H1 (cell line): ENCODE results near the gene CBL. TPM values are rescaled to one million over a fixed set of nuclear protein-coding genes. Genes with fewer than 3 reads are reported as not detected.

Source experiments
- CTCF ChIA-PET: fragments of 300-600 bp; sonication (Branson Sonifier 250); formaldehyde crosslinking; loops from one replicate; lab custom pipeline; 2021; ENCODE audit not compliant: partially characterized antibody; lab: Charles Lee
- POLR2A ChIA-PET: fragments of 300-600 bp; sonication (Branson Sonifier 250); formaldehyde crosslinking; loops from one replicate; lab custom pipeline; 2021; ENCODE audit warnings: inconsistent platforms; ENCODE audit not compliant: partially characterized antibody; lab: Charles Lee
- DNase-seq, 2 experiments: peaks; one replicate each; pipeline versions ENCODE4 v3.0.0 to v3.0.0-alpha.2; 2010 to 2022; ENCODE audit warnings: low spot score in 2 of 2, low read depth in 1 of 2, mixed read lengths in 1 of 2
- FAIRE-seq: peaks from 2 replicates; lab custom pipeline; 2011; peaks lifted over from hg19 to GRCh38; lab: Jason Lieb, UNC
- H2AFZ ChIP-seq: 2 replicates; pipeline ENCODE4 v1.8.1; 2012; ENCODE audit warnings: low read length, inconsistent platforms
- H2AK5ac ChIP-seq: 2 replicates; pipeline ENCODE4 v1.6.1; 2013; ENCODE audit warnings: low read depth, low read length
- H2BK120ac ChIP-seq: replicated peaks from 2 replicates; pipeline ENCODE3; 2013; ENCODE audit warnings: low read depth, low read length, inconsistent platforms
- H2BK12ac ChIP-seq: 2 replicates; pipeline ENCODE4 v1.6.1; 2013; ENCODE audit warnings: low read depth, low read length
- H2BK15ac ChIP-seq: 2 replicates; pipeline ENCODE4 v1.6.1; 2013; ENCODE audit warnings: low read length
- H2BK20ac ChIP-seq: 2 replicates; pipeline ENCODE4 v1.6.1; 2013; ENCODE audit warnings: low read length
- H2BK5ac ChIP-seq: 2 replicates; pipeline ENCODE4 v1.6.1; 2013; ENCODE audit warnings: low read depth, low read length
- H3K14ac ChIP-seq: 2 replicates; pipeline ENCODE4 v1.6.1; 2013; ENCODE audit warnings: inconsistent platforms; ENCODE audit not compliant: insufficient read length
- H3K18ac ChIP-seq: 2 replicates; pipeline ENCODE4 v1.6.1; 2013; ENCODE audit warnings: low read length; ENCODE audit errors: extremely low read depth
- H3K23ac ChIP-seq: 2 replicates; pipeline ENCODE4 v1.6.1; 2013; ENCODE audit warnings: inconsistent platforms; ENCODE audit not compliant: insufficient read length
- H3K23me2 ChIP-seq: 2 replicates; pipeline ENCODE4 v1.6.1; 2013; ENCODE audit warnings: low read depth, low read length
- H3K27ac ChIP-seq: 2 replicates; pipeline ENCODE4 v1.6.1; 2011; ENCODE audit warnings: low read depth, low read length, inconsistent platforms
- H3K27me3 ChIP-seq, 4 experiments: replicated peaks in 1 of 4; 1 replicate in 1 of 4; 2 replicates in 3 of 4; pipeline versions ENCODE4 v1.6.1 to v1.8.1; 2011 to 2013; ENCODE audit warnings: low read length in 3 of 4, mild to moderate bottlenecking in 3 of 4, inconsistent platforms in 2 of 4, mixed read lengths in 2 of 4, moderate library complexity in 1 of 4; ENCODE audit not compliant: control insufficient read depth in 3 of 4, insufficient read depth in 3 of 4; ENCODE audit errors: extremely low read depth in 1 of 4
- H3K36me3 ChIP-seq, 4 experiments: 2 replicates each; pipeline versions ENCODE4 v1.6.1 to v1.8.1; 2011 to 2013; ENCODE audit warnings: mild to moderate bottlenecking in 4 of 4, low read length in 3 of 4, moderate library complexity in 2 of 4, control low read depth in 1 of 4, inconsistent platforms in 1 of 4; ENCODE audit not compliant: insufficient read depth in 4 of 4, control insufficient read depth in 2 of 4
- H3K4ac ChIP-seq: replicated peaks from 2 replicates; pipeline ENCODE3; 2013; ENCODE audit warnings: low read length, low read depth, mixed read lengths, inconsistent platforms; ENCODE audit not compliant: insufficient read length
- H3K4me1 ChIP-seq, 4 experiments: replicated peaks in 1 of 4; 1 replicate in 1 of 4; 2 replicates in 3 of 4; pipeline versions ENCODE4 v1.6.1 to v1.8.1; 2011 to 2013; ENCODE audit warnings: low read length in 3 of 4, inconsistent platforms in 2 of 4, mixed read lengths in 1 of 4; ENCODE audit not compliant: insufficient read depth in 4 of 4, control insufficient read depth in 3 of 4
- H3K4me2 ChIP-seq, 2 experiments: 2 replicates each; pipeline versions ENCODE4 v1.6.1 to v1.8.1; 2011 to 2013; ENCODE audit warnings: low read depth in 2 of 2, low read length in 2 of 2, control low read depth in 1 of 2, inconsistent platforms in 1 of 2, mild to moderate bottlenecking in 1 of 2; ENCODE audit not compliant: insufficient read depth in 1 of 2
- H3K4me3 ChIP-seq, 4 experiments: fragments of 200-600, 300-600 bp in 1 of 4; sonication (generic), shearing (Covaris generic), sonication (Bioruptor Twin) in 1 of 4; 2 replicates each; pipeline versions ENCODE4 v1.5.1 to v1.8.1; 2011 to 2016; ENCODE audit warnings: low read length in 4 of 4, low read depth in 3 of 4, control low read depth in 2 of 4, inconsistent platforms in 2 of 4, mild to moderate bottlenecking in 2 of 4, mixed read lengths in 1 of 4, moderate library complexity in 1 of 4; ENCODE audit not compliant: insufficient read depth in 2 of 4; ENCODE audit errors: extremely low read depth in 1 of 4
- H3K56ac ChIP-seq: replicated peaks from 2 replicates; pipeline ENCODE3; 2013; ENCODE audit warnings: low read depth, mild to moderate bottlenecking, mixed read lengths, low read length, inconsistent platforms; ENCODE audit not compliant: insufficient read length
- H3K79me1 ChIP-seq: 2 replicates; pipeline ENCODE4 v1.6.1; 2013; ENCODE audit warnings: low read depth, low read length, control low read depth
- H3K79me2 ChIP-seq, 2 experiments: 2 replicates each; pipeline versions ENCODE4 v1.6.1 to v1.8.1; 2012 to 2013; ENCODE audit warnings: low read length in 2 of 2, mild to moderate bottlenecking in 2 of 2, inconsistent platforms in 1 of 2; ENCODE audit not compliant: insufficient read depth in 2 of 2, control insufficient read depth in 1 of 2
- H3K9ac ChIP-seq, 4 experiments: replicated peaks in 1 of 4; 1 replicate in 1 of 4; 2 replicates in 3 of 4; pipeline versions ENCODE4 v1.6.1 to v1.8.1; 2011 to 2013; ENCODE audit warnings: low read depth in 3 of 4, low read length in 3 of 4, control low read depth in 2 of 4, mild to moderate bottlenecking in 2 of 4, moderate library complexity in 2 of 4, inconsistent platforms in 1 of 4; ENCODE audit errors: extremely low read depth in 1 of 4
- H3K9me3 ChIP-seq, 2 experiments: 2 replicates each; pipeline versions ENCODE4 v1.6.1 to v1.8.1; 2012 to 2013; ENCODE audit warnings: mild to moderate bottlenecking in 2 of 2, moderate library complexity in 2 of 2, control low read depth in 1 of 2, inconsistent platforms in 1 of 2, low read depth in 1 of 2, low read length in 1 of 2, mixed read lengths in 1 of 2; ENCODE audit not compliant: insufficient read depth in 2 of 2
- H4K20me1 ChIP-seq, 2 experiments: replicated peaks in 1 of 2; 2 replicates each; pipeline versions ENCODE3 to v1.8.1; 2011 to 2013; ENCODE audit warnings: inconsistent platforms in 2 of 2, low read length in 2 of 2, mild to moderate bottlenecking in 1 of 2; ENCODE audit not compliant: insufficient read depth in 2 of 2, control insufficient read depth in 1 of 2
- H4K5ac ChIP-seq: 2 replicates; pipeline ENCODE4 v1.6.1; 2013; ENCODE audit warnings: low read length, low read depth, mixed read lengths, inconsistent platforms; ENCODE audit not compliant: insufficient read length
- H4K8ac ChIP-seq: 2 replicates; pipeline ENCODE4 v1.8.0; 2013; ENCODE audit warnings: mild to moderate bottlenecking, moderate library complexity, low read length, inconsistent platforms; ENCODE audit not compliant: insufficient read depth; ENCODE audit errors: extremely low read depth
- H4K91ac ChIP-seq: replicated peaks from 2 replicates; pipeline ENCODE3; 2013; ENCODE audit warnings: low read length, mixed read lengths, inconsistent platforms; ENCODE audit not compliant: insufficient read length
- ASH2L ChIP-seq: fragments of 200-600, 300-600 bp; sonication (generic); IDR thresholded peaks from one replicate; pipeline ENCODE4 v1.7.1; 2017; ENCODE audit warnings: low read length
- CREB1 ChIP-seq: IDR thresholded peaks from 2 replicates; pipeline ENCODE4 v1.6.1; 2012; ENCODE audit warnings: inconsistent platforms
- JUND ChIP-seq: IDR thresholded peaks from 2 replicates; pipeline ENCODE4 v1.6.1; 2011; ENCODE audit warnings: mild to moderate bottlenecking, improper control_type of control experiment, low read length
- RAD21 ChIP-seq, 2 experiments: IDR thresholded peaks in 1 of 2; conservative IDR thresholded peaks in 1 of 2; 2 replicates each; pipeline ENCODE4 v1.6.1; 2011; ENCODE audit warnings: low read depth in 2 of 2, low read length in 2 of 2, improper control_type of control experiment in 1 of 2, inconsistent platforms in 1 of 2, mild to moderate bottlenecking in 1 of 2, moderate library complexity in 1 of 2
- SIRT6 ChIP-seq: IDR thresholded peaks from one replicate; pipeline ENCODE4 v1.7.1; 2012; ENCODE audit warnings: low read length, inconsistent platforms
- SIX5 ChIP-seq: IDR thresholded peaks from 2 replicates; pipeline ENCODE4 v1.6.1; 2011; ENCODE audit warnings: mild to moderate bottlenecking, low read depth, low read length
- TEAD4 ChIP-seq: IDR thresholded peaks from 2 replicates; pipeline ENCODE4 v1.6.1; 2012; ENCODE audit warnings: low read depth, low read length, inconsistent platforms, mixed read lengths
- WGBS, 2 experiments: shearing (Covaris generic) in 1 of 2; methylation state at CpG; one replicate each; pipeline versions ENCODE4 v1.1.6 to v1.1.7; 2013 to 2015; ENCODE audit warnings: low lambda C conversion rate in 2 of 2, mixed read lengths in 2 of 2, inconsistent platforms in 1 of 2, low coverage in 1 of 2, missing lambda C conversion rate in 1 of 2; ENCODE audit not compliant: insufficient replicate concordance in 2 of 2, insufficient coverage in 1 of 2, insufficient read length in 1 of 2; ENCODE audit errors: extremely low coverage in 1 of 2, missing lambda C conversion rate in 1 of 2; 5-methylcytosine and 5-hydroxymethylcytosine counted together
- polyA plus RNA-seq, 7 experiments: library from polyadenylated mRNA; depleted of rRNA in 3 of 7; stranded (reverse) in 5 of 7; unstranded in 2 of 7; fragments of >200 nt in 5 of 7; fragments of 200-250 nt in 2 of 7; gene quantifications; 1 replicate in 5 of 7; 2 replicates in 1 of 7; 4 replicates in 1 of 7; pipeline versions ENCODE4 v1.2.1 to v1.2.3, GENCODE V29; 2011 to 2013; ENCODE audit warnings: missing spikeins in 2 of 7, mixed read lengths in 2 of 7
- total RNA-seq: library from RNA; stranded (reverse); fragmentation: NEBNext Ultra II Directional; extraction: Animal tissue kit (Norgen Biotek cat#: 25700); gene quantifications from 2 replicates; pipeline ENCODE4 v1.2.1, GENCODE V29; 2021
- TF ChIP-seq, protein P1 (sequence below): IDR thresholded peaks from 2 replicates; pipeline ENCODE4 v1.6.1; 2011; ENCODE audit warnings: low read depth, mild to moderate bottlenecking, low read length; ENCODE audit not compliant: insufficient read depth
- TF ChIP-seq, protein P2 (sequence below): IDR thresholded peaks from 2 replicates; pipeline ENCODE4 v1.6.1; 2012; ENCODE audit warnings: low read length, inconsistent platforms

The CBL gene
- total and polyA plus RNA-seq, 2 of the 8 experiments (the other 6 are each of a cell fraction or from before 2014, with no cell fraction given), result 23.1 to 57.8 TPM

DNA sequence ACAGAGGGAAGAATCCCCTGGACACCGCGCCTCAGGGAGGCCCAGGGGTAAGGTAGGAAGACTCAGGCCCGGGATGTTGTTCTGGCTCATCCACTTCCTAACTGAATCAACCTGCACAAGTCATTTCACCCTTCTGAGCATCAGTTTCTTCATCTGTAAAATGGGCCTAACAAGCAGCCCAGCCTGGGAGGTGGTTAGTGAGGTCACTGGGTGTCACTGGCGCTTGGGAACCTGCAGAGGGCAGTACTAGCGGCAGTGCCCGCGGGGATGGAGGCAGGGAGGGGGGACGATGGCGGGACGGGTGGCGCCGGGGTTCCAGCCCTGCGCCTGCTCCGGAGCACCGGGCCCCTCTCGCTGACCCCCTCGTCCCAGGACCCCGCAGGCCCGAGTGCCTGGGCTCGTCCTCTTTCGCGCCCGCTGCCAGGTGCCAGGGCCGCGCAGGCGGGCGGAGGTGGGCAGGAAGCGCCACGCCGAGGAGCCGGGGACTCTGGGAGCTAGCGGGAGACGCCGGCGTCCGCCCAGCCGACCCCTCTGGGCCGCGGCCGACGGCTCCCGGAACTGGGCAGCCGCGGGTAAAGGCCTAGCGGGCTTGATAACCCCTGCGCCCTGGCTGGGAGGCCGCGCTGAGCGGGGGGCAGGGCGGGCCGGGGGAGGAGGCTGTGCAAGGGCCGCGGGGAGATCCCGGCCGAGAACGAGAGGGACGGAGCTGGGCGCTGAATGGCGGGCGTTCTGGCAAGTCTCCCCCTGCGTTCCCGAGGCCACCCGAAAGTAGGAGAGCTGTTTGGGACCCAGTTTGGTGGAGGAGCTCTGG lies 37.5 kb upstream of the CBL start, which contains the start of gene NLRX1:
Gene NLRX1 (plus strand): TSS at position 255 of the 811 bp plus-strand sequence. CDS start 2,679 bp downstream, outside the sequence.
- Histone ChIP-seq H3K23me2 (peaks cover 7% of the 10 kb centered on the region; the same call in 1 of the 2 replicates), H3K4me2 (peak within 1 kb of the TSS; percentile 66 to 86), H3K36me3 (no peaks in the 10 kb centered on the region), H4K20me1 (no peaks in the 10 kb centered on the region), H3K4ac (peak within 1 kb of the TSS; percentile 49), H3K56ac (no peak within 1 kb of the TSS), H4K91ac (peak within 1 kb of the TSS; percentile 4), H3K79me2 (no peaks in the 10 kb centered on the region), H3K18ac (peak within 1 kb of the TSS; percentile 75), H3K4me3 (peak within 1 kb of the TSS; percentile 64 to 87 (median 68)), H3K14ac (no peak within 1 kb of the TSS), H2BK12ac (peak within 1 kb of the TSS; percentile 81), H3K4me1 (peaks cover 0 to 4% (median 1%) of the 10 kb centered on the region in 4 experiments; a peak in 4 of 7 replicates), H2AK5ac (no peak within 1 kb of the TSS), H2AFZ (peak within 1 kb of the TSS; percentile 24; the same call in 1 of the 2 replicates), H2BK5ac (peak within 1 kb of the TSS; percentile 90), H3K79me1 (no peaks in the 10 kb centered on the region), H3K27ac (peak within 1 kb of the TSS; percentile 88), H2BK20ac (0 out of 2 replicates have a peak within 1 kb of the TSS, but pooled peaks have one; percentile 40), H3K23ac (no peak within 1 kb of the TSS), H3K9me3 (no peaks in the 10 kb centered on the region), H2BK15ac (0 out of 2 replicates have a peak within 1 kb of the TSS, but pooled peaks have one; percentile 36), H3K27me3 (no peaks in the 10 kb centered on the region), H2BK120ac (no peak within 1 kb of the TSS), H4K8ac (peak within 1 kb of the TSS; percentile 86), H3K9ac (peak within 1 kb of the TSS; percentile 68 to 85 (median 78)), H4K5ac (peak within 1 kb of the TSS; percentile 51)
- WGBS, 2 experiments, result 28% methylated on average over 9 of the region's 63 CpGs; no CpG with 5 or more reads in 1 of the 2 experiments
- FAIRE-seq (no peak), DNase-seq (peak; percentile 51 to 90)
- ChIA-PET CTCF (interaction anchor here (0.8 to 24.3 kb wide), 21 partner anchors 11 to 556 kb away, joined by 3 to 389 read pairs (median 4); partner anchors contain the start of gene ABCG4), POLR2A (interaction anchor here (0.6 to 6.3 kb wide), 31 partner anchors 9 to 223 kb away, joined by 3 to 58 read pairs (median 4); partner anchors contain the start of genes ABCG4, C2CD2L, CBL and DPAGT1)
- TF ChIP-seq, protein P1, sequence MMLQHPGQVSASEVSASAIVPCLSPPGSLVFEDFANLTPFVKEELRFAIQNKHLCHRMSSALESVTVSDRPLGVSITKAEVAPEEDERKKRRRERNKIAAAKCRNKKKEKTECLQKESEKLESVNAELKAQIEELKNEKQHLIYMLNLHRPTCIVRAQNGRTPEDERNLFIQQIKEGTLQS, result no peak
- TF ChIP-seq CREB1 (peak; percentile 89), TEAD4 (peak; percentile 49; the same call in 1 of the 2 replicates), RAD21 (IDR thresholded peaks at IDR 0.05 in 1 of 2, conservative IDR thresholded peaks at IDR 0.05 in 1 of 2; ENCODE audit: low read depth in 2 of 2, low read length in 2 of 2) (peak; percentile 43 to 62; a peak in 3 of 4 replicates), SIRT6 (no peak), SIX5 (no peak), ASH2L (peak; percentile 97), JUND (peak; percentile 84)
- TF ChIP-seq, protein P2, sequence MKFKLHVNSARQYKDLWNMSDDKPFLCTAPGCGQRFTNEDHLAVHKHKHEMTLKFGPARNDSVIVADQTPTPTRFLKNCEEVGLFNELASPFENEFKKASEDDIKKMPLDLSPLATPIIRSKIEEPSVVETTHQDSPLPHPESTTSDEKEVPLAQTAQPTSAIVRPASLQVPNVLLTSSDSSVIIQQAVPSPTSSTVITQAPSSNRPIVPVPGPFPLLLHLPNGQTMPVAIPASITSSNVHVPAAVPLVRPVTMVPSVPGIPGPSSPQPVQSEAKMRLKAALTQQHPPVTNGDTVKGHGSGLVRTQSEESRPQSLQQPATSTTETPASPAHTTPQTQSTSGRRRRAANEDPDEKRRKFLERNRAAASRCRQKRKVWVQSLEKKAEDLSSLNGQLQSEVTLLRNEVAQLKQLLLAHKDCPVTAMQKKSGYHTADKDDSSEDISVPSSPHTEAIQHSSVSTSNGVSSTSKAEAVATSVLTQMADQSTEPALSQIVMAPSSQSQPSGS, result peak; percentile 93
